CMK (cell line): ENCODE results near the gene ELMO2.
A peak's percentile ranks its signal among the peaks of the same experiment; 100 is the strongest.

ENCODE experiments used
- DNase-seq: peaks from one replicate; pipeline ENCODE4 v3.0.0-alpha.2; 2010; ENCODE audit warnings: low read depth

Gene ELMO2

GRCh38 chr20:46351357-46352058 is 54.9 kb downstream of the ELMO2 start:
- DNase-seq = no peak

GRCh38 chr20:46350986-46351267 is 55.5 kb downstream of the ELMO2 start:
- no peak for DNase-seq

GRCh38 chr20:46350201-46350985 is 56.0 kb downstream of the ELMO2 start:
- DNase-seq = peak; percentile 46

GRCh38 chr20:46349742-46350056 is 56.7 kb downstream of the ELMO2 start:
- DNase-seq = no peak

- DNase-seq = no peak
Observed at GRCh38 chr20:46349035-46349741, 57.2 kb downstream of the ELMO2 start.

- DNase-seq = no peak
Observed at GRCh38 chr20:46347841-46348803, 58.3 kb downstream of the ELMO2 start.

GRCh38 chr20:46346770-46347169 is 59.6 kb downstream of the ELMO2 start:
- no peak for DNase-seq

- DNase-seq = no peak
Observed at GRCh38 chr20:46344488-46345162, 61.8 kb downstream of the ELMO2 start.

- DNase-seq = no peak
Observed at GRCh38 chr20:46343975-46344357, 62.4 kb downstream of the ELMO2 start.

GRCh38 chr20:46343348-46343974 is 63.0 kb downstream of the ELMO2 start:
- DNase-seq = no peak

GRCh38 chr20:46342451-46343347 is 63.7 kb downstream of the ELMO2 start:
- DNase-seq = no peak

- no peak for DNase-seq
Observed at GRCh38 chr20:46342010-46342378, 64.4 kb downstream of the ELMO2 start.

- no peak for DNase-seq
Observed at GRCh38 chr20:46341074-46342009, 65.1 kb downstream of the ELMO2 start.

GRCh38 chr20:46339037-46339436 is 67.4 kb downstream of the ELMO2 start:
- no peak for DNase-seq

- no peak for DNase-seq
Observed at GRCh38 chr20:46336735-46337134, 69.7 kb downstream of the ELMO2 start.

- DNase-seq = no peak
Observed at GRCh38 chr20:46334303-46334904, 72.0 kb downstream of the ELMO2 start.

- no peak for DNase-seq
Observed at GRCh38 chr20:46333161-46333991, 73.0 kb downstream of the ELMO2 start.
